HG02610 (cell line): Measurements from ENCODE around the gene MCF2L2.
"Not testable (repeated sequence)": the region's sequence is repeated elsewhere in the genome, so short reads cannot be mapped to it uniquely, and the experiment has no call there.

Experiments used
- ATAC-seq: cut with Tn5 transposase; IDR thresholded peaks from one replicate; pipeline ENCODE4 v1.9.1; 2021; ENCODE audit warnings: mild to moderate bottlenecking, moderate library complexity; ENCODE audit not compliant: unreplicated experiment

MCF2L2 gene

GRCh38 chr3:183443395-183444385, 15.3 kb upstream of the MCF2L2 start:
- no peak for ATAC-seq

- no peak for ATAC-seq
Measured at GRCh38 chr3:183442994-183443393, 14.6 kb upstream of the MCF2L2 start.

- ATAC-seq, result not testable (repeated sequence)
Measured at GRCh38 chr3:183440521-183440920, 12.1 kb upstream of the MCF2L2 start.

GRCh38 chr3:183439515-183439914, 11.1 kb upstream of the MCF2L2 start:
- ATAC-seq, result no peak

- ATAC-seq, result no peak
Measured at GRCh38 chr3:183438735-183439134, 10.3 kb upstream of the MCF2L2 start.

GRCh38 chr3:183437666-183438564, 9.5 kb upstream of the MCF2L2 start:
- ATAC-seq, result no peak

GRCh38 chr3:183437061-183437460, 8.6 kb upstream of the MCF2L2 start:
- no peak for ATAC-seq

GRCh38 chr3:183435661-183436060, 7.2 kb upstream of the MCF2L2 start:
- peak; percentile 92 for ATAC-seq

GRCh38 chr3:183434992-183435391, 6.6 kb upstream of the MCF2L2 start:
- ATAC-seq, result no peak

- no peak for ATAC-seq
Measured at GRCh38 chr3:183434503-183434902, 6.1 kb upstream of the MCF2L2 start.

- ATAC-seq, result no peak
Measured at GRCh38 chr3:183430325-183430957, 2.0 kb upstream of the MCF2L2 start.

- ATAC-seq, result peak; percentile 34
Measured at GRCh38 chr3:183427876-183428446, 458 bp downstream of the MCF2L2 start.

- no peak for ATAC-seq
Measured at GRCh38 chr3:183427196-183427875, 1.1 kb downstream of the MCF2L2 start.

- not testable (repeated sequence) for ATAC-seq
Measured at GRCh38 chr3:183418807-183419206, 9.6 kb downstream of the MCF2L2 start.

- ATAC-seq, result no peak
Measured at GRCh38 chr3:183411216-183411922, 17.1 kb downstream of the MCF2L2 start.

GRCh38 chr3:183410759-183411158, 17.7 kb downstream of the MCF2L2 start:
- no peak for ATAC-seq

- ATAC-seq, result no peak
Measured at GRCh38 chr3:183410280-183410679, 18.1 kb downstream of the MCF2L2 start.

GRCh38 chr3:183409219-183409618, 19.2 kb downstream of the MCF2L2 start:
- no peak for ATAC-seq

- ATAC-seq, result no peak
Measured at GRCh38 chr3:183401678-183402077, 26.7 kb downstream of the MCF2L2 start.
